Central memory CD4-positive, alpha-beta T cell (primary cell): Measurements from ENCODE around the gene TRIM75.
"Not testable (repeated sequence)": the region's sequence is repeated elsewhere in the genome, so short reads cannot be mapped to it uniquely, and the experiment has no call there.

Experiments
- DNase-seq: peaks from one replicate; pipeline ENCODE4 v3.0.0; 2022
- total RNA-seq, 3 experiments: gene quantifications; one replicate each; lab custom pipeline; 2026; lab: John Stamatoyannopoulos, UW

TRIM75 gene
- total RNA-seq = 0 reads per million in 3 experiments

GRCh38 chr4:165053645-165054044 is at the start of gene TRIM75:
Gene TRIM75, plus strand, starts transcription at chr4:165053866. Its CDS starts 5,282 bp downstream, at chr4:165059148.
- DNase-seq = no peak

DNA sequence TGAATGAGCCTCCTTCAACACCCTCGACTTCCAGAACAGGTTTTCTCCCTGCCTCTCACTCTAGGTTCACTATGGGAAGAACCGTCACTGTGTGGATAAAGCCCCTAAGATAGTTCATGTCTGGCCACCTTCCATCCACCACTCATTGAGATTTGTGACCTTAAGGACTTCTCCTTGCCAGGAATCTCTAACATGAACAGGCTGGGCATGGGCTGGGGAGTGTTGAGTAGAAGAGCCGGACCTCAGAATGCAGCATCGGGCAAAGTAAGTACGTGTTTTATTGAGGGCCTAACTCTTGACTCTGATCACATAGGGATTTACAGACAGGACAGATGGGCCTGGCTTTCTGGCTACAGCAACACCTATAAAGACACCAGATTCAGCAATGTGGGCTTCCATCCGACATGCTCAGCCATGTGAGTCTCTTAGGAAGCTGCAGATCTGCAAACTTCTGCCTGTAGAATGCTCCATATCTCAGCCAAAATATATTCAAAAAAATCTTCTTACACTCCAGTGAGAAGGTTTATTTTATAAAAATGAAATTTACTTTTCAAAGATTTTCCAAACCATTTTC is 48.2 kb upstream of the TRIM75 start:
- no peak for DNase-seq

- no peak for DNase-seq
These were observed 47.2 kb upstream of the TRIM75 start for GRCh38 chr4:165006456-165006855.

DNA sequence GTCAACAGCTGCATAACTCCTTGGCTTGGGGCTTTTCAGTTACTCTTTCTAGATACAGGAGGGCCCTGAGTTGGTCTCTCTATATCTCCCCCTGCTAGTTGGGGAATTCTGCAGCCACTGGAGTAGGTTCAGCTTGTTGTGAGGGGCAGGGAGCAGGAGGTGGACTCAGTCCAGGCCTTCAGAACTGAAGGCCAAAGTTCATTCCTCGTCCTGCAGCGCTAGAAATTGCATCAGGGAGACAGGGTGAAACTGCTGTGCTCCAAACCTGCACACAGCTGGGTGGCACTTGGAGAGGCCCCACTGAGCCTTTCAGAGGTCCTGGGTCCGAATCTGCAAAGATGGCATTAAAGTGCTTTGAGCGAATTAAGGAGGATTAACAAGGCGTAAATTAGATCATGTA is 46.8 kb upstream of the TRIM75 start:
- DNase-seq = no peak

DNA sequence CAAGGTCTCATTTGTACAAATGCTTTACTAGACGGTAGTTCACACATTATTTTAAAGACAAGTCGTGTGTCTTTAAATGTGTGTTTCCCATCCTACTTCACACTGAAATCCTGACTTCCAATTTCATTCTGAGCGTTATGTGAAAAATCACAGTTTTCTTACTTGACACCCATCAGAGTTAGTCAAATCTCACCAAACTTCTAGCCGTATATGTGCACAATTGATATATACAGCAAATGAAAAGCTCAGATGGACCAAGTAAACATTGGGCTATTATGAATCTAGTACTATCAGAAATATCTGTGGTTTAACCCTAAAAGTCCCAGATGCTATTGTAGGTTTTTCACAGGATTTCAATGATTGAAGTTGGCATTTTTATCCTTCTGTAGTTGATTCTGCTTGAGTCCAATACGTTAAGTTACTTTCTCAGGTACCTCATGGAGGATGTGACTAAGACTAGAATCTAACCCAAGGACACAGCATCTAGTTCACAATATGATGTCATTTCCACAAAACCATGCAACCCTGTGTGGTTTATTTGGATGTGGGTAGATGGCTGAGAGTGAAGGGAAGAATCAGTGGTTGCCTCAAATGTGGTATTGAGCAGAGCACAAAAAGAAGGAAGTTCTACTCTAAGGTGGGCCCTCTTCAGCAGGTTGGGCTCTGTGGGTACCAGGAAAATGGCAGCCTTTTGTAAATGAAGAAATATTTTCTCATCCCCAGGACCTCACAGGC is 44.0 kb upstream of the TRIM75 start:
- no peak for DNase-seq

DNA sequence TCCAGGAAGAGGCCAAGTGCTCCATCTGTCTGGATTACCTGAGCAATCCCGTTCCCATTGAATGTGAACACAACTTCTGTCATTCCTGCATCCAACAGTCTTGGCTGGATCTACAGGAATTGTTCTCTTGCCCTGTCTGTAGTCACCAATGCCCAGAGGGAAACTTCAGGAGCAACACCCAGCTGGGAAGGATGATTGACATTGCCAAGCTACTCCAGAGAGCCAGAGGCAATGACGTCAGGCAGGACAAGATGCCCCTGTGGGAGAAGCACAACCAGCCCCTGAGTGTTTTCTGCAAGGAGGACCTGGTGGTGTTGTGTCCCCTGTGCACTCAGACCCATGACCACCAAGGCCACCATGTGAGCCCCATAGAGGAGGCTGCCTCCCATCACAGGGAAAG is 43.2 kb upstream of the TRIM75 start:
- DNase-seq = no peak

DNA sequence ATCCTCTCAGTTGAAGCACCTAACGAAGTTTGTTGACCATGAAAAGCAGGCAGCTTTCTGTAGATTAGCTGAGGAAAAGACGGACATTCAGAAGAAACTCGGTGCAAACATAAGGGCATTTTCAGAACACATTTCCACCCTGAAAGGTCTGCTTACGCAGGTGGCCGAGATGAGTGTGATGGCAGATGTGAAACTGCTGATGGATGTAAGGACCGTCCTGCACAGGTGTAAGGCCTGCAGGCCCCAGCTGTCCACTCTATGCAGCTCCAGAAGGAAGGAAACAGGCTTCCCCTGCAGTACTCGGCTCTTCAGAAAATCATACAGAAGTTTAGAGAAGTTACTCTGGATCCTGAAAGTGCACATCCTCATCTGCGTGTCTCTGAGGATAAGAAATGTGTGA is 42.7 kb upstream of the TRIM75 start:
- no peak for DNase-seq

- no peak for DNase-seq
These were observed 42.3 kb upstream of the TRIM75 start for GRCh38 chr4:165011403-165011802.

- no peak for DNase-seq
These were observed 40.0 kb upstream of the TRIM75 start for GRCh38 chr4:165013691-165014090.

GRCh38 chr4:165016971-165017370 is 36.7 kb upstream of the TRIM75 start:
- DNase-seq = no peak

DNA sequence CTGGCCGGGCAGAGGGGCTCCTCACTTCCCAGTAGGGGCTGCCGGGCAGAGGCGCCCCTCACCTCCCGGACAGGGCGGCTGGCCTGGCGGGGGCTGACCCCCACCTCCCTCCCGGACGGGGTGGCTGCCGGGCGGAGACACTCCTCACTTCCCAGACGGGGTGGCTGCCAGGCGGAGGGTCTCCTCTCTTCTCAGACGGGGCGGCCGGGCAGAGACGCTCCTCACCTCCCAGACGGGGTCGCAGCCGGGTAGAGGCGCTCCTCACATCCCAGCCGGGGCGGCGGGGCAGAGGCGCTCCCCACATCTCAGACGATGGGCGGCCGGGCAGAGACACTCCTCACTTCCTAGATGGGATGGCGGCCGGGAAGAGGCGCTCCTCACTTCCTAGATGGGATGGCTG is 33.7 kb upstream of the TRIM75 start:
- not testable (repeated sequence) for DNase-seq

DNA sequence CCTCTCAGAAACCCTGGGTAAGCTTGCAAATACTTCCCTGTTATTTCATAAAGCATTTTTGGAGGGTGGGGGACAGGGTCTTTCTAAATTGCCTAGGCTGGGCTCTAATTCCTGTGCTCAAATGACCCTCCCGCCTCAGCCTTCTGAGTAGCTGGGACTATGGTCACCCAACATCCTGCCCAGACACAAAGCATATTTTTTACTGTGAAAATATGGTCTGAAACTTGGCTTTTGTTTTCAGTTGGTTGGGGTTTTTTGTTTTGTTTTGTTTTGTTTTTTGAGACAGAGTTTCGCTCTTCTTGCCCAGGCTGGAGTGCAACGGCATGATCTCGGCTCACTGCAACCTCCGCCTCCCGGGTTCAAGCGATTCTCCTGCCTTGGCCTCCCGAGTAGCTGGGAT is 27.9 kb upstream of the TRIM75 start:
- not testable (repeated sequence) for DNase-seq

DNA sequence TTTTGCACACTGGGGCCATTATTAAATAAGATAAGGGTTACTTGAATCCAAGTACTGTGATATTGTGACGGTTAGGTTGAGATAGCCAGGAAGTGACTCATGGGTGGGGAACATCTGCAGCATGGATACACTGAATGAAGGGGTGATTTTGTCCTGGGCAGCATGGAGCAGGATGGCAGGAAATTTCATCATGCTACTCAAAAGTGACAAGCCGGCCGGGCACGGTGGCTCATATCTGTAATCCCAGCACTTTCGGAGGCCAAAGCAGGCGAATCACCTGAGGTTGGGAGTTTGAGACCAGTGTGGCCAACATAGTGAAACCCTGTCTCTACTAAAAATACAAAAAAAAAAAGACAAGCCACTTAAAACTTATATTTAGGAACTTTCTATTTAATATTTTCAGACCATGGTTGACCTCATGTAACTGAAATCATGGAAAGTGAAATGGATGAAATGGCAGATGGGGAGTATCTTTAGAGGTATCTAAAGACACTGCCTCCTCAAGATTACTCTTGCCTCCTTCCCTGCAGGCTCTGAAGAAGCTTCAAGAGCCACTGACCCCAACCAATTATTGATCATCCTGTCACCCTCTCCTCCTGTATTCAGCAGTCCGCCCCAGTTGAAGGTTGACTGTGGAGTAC is 25.8 kb upstream of the TRIM75 start:
- no peak for DNase-seq

DNA sequence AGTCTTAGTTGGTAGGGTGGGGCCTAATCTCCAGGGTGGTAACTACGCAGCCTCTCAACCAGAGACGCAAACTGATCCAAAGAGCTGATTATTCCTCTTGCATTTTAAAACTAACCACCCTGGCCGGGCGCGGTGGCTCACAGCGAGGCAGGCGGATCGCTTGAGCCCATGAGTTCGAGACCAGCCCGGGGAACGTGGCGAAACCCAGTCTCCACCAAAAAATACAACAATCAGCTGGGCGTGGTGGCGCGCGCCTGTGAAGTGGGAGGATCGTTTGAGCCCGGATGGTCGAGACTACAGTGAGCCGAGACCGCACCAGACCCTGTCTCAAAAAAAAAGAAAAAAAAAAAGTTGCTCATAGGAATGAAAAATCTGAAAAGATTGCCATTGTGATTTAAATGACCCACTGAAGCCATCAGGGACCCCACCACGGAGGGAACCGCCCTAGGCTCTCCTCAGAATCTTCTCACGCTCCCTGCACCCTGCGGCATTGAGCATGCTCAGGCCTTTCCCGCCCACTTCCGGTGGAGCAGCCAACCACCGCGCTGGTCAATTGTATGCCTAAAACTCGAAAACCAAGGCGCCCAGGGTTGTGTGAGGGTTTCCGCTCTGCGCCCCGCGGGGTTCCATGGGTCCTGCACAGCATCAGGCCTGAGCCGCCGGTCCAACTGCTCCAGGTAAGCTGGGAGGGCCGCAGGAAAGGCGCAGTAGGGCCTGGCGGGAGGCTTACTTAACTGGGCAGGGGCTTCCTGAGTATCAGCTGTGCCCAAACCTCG is 22.0 kb upstream of the TRIM75 start, which contains the start of gene TRIM60:
Gene TRIM60 (plus strand): TSS at position 564 of the 776 bp plus-strand sequence. CDS start 8,074 bp downstream, outside the sequence.
- no peak for DNase-seq

DNA sequence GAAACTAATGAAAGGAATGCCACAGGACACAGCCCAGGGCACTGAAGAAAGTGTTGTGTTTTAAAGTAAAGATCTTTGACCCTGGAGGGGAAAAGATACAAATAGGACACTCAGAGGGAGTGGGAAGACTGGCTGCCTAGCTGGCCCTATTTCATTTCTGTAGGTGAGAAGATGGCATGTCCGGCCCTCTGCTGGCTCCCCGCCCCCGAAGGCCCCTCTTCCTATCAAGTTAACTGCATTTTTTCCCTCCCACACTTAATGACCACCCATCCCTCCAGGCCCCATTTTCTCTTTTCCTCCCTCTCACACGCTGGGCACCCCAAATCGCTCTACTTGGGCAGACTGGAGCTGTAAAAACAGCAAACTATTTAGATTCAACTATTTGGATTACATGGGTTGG is 5.5 kb upstream of the TRIM75 start:
- no peak for DNase-seq

DNA sequence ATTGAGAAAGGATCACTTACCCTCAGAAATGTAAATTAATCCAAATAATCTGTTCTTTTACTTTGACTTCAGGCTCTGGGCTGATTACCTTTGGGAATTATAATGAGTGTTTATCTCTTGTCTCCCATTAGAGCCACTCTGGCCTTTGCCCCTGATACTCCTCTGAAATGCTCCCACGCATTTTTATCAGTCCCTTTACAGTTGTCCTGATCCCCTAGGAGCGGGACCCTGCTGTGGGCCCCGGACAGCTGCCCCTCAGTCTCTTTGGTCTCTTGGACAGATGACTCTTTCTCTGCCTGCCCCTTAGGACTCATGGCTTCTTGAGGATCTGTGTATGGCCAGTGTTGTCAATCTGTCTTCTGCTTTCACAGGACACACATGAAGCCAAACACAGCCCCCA is 1.0 kb upstream of the TRIM75 start:
- DNase-seq = no peak

DNA sequence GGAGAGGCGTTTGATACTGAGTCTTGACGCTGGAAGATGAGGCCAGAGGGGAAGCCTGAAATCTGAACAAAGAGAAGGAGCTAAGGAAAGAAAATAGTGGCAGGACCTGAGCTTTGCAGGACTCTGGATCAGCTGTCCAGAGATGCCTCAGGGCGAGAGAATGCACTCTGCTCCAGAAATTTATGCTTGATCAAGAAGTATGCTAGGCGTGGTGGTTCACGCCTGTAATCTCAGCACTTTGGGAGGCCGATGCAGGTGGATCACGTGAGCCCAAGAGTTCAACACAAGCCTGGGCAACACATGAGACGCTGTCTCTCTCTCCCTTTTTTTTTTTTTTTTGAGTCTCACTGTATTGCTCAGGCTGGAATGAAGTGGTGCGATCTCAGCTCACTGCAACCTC is 1.9 kb downstream of the TRIM75 start:
- DNase-seq = no peak

- no peak for DNase-seq
These were observed 5.0 kb downstream of the TRIM75 start for GRCh38 chr4:165058666-165059065.

- no peak for DNase-seq
These were observed 5.7 kb downstream of the TRIM75 start for GRCh38 chr4:165059386-165059785.

DNA sequence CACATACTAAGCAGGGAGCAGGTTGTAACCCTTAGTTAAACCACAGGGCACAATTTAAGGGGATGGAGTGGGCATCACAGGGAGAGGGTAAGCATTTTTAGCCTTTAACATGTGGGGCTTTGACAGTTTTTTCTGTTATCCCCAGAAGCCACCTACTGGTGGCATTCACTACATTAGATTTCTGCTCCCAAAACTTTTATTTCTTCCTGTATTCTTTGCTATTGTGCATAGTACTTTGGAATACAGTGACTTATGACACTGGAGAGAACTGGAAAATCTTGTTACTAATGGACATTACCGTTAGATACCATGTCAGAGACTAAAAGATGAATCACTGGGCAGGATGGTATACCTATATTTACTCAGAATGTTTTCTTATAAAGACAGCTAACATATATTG is 7.3 kb downstream of the TRIM75 start:
- no peak for DNase-seq

GRCh38 chr4:165070560-165070959 is 16.9 kb downstream of the TRIM75 start:
- DNase-seq = no peak

DNA sequence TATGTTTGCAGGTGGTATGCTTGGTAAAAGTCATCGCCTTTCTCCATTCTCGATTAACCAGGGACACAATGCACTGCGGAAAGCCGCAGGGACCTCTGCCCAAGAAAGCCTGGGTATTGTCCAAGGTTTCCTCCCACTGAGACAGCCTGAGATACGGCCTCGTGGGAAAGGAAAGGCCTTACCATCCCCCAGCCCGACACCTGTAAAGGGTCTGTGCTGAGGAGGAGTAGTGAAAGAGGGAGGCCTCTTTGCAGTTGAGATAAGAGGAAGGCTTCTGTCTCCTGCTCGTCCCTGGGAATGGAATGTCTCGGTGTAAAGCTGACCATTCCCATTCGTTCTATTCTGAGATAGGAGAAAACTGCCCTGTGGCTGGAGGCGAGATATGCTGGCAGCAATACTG is 19.7 kb downstream of the TRIM75 start:
- DNase-seq = not testable (repeated sequence)

DNA sequence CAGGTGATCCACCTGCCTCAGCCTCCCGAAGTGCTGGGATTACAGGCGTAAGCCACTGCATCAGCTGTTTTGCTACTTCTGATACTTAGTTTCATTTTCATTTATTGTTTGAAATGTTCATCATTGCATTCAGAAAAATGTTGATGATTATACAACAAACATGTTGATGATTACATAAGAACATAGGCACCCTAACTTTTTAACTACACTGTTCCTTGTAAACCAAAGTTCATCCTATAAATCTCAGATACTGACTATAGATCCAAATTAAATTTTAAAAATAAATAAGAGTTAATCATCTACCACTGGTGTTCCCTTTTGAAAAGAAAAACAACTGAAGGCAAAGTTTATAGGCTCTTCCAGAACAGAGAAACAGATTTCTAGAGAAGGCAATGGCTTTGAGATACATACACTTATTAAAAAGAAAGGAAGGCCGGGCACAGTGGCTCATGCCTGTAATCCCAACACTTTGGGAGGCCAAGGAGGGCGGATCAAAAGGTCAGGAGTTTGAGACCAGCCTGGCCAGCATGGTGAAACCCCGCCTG is 23.4 kb downstream of the TRIM75 start:
- DNase-seq = no peak
